SHP77 treated with DMSO at 0.1 percent for 48 hours (cell line): ENCODE measurements around the gene SERPINA3.
"Not testable (repeated sequence)": the region's sequence is repeated elsewhere in the genome, so short reads cannot be mapped to it uniquely, and the experiment has no call there.

Source experiments
- DNase-seq: peaks from one replicate; lab custom pipeline; 2025; lab: John Stamatoyannopoulos, UW

SERPINA3 gene

DNA sequence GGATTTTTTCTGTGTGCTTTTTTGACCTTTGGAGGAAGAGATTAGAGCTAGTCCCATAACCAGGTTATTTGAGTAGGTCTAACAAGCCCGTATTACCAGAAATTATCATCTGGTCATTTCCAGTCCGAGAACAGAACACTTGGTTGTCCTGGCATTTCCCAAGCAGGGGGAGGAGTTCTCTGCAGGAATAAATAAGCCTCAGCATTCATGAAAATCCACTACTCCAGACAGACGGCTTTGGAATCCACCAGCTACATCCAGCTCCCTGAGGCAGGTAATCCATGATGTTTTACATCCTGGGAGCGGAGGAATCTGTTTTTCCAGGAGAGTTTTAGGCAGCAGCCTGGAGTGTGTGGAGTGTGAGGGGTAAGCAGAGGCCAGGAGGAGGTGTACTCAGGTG lies at the start of gene SERPINA3:
Gene SERPINA3, plus strand, starts transcription at position 218 of the 400 bp plus-strand sequence. CDS start 2,051 bp downstream, outside the sequence.
- DNase-seq, result no peak

DNA sequence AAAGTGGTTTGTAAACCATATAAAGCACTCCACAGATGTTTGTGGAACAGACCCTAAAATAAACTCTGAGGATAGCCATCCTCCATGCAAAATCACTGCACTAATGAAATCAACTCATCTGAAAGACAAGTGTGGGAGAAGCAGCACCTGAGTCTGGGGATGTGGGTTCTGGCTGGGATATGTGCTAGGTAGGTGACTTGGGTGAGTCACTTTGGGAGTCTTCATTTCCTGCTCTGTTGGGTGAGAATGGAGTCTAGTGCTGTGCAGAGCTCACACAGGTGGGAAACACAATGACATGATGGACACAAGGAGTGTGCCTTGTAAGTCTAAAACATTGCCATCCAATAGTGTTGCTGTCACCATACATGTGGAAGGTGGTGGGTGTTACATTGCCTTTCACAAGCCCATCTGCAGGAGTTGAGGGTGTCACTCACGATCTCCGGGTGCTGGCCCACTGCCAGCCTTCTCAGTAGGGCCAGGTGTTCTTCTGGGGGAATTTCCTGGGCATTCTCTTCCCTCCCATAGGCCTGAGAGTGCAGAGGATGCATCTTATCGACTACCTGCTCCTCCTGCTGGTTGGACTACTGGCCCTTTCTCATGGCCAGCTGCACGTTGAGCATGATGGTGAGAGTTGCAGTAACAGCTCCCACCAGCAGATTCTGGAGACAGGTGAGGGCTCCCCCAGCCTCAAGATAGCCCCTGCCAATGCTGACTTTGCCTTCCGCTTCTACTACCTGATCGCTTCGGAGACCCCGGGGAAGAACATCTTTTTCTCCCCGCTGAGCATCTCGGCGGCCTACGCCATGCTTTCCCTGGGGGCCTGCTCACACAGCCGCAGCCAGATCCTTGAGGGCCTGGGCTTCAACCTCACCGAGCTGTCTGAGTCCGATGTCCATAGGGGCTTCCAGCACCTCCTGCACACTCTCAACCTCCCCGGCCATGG lies 49.0 kb upstream of the SERPINA3 start:
- DNase-seq, result no peak

DNA sequence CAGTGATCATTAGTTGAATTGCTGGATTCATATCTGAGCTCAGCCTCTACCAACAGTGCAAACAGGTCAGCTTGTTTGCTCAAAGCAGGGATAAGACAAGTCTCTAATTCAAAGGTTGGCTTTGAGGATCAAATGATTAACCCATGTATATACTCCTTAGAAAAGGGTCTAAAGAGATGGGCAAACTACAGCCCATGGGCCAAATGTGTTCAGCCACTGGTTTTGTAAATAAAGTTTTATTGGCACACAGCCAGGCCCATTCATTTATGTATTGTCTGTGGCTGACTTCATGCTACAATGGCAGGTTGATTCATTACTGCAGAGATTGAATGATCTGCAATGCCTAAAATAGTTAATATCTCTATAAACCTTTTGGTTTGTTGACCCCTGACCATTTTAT lies 47.8 kb upstream of the SERPINA3 start:
- DNase-seq, result no peak

DNA sequence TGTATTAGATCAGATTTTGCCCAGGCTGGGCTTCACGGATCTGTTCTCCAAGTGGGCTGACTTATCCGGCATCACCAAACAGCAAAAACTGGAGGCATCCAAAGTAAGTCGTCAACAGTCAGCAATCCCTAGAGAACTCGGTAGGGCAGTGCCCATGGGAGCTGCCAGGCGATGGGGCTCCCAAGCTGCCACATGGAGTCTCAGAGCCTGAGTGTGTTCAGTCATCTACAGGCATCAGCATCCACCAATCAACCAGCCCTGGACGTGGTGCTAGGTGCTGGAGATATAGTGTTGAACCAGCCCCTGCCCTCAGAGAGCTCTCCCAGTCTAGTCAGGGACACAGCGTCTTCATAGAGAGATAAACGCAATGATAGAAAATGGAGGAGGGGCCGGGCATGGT lies 44.0 kb upstream of the SERPINA3 start:
- no peak for DNase-seq

DNA sequence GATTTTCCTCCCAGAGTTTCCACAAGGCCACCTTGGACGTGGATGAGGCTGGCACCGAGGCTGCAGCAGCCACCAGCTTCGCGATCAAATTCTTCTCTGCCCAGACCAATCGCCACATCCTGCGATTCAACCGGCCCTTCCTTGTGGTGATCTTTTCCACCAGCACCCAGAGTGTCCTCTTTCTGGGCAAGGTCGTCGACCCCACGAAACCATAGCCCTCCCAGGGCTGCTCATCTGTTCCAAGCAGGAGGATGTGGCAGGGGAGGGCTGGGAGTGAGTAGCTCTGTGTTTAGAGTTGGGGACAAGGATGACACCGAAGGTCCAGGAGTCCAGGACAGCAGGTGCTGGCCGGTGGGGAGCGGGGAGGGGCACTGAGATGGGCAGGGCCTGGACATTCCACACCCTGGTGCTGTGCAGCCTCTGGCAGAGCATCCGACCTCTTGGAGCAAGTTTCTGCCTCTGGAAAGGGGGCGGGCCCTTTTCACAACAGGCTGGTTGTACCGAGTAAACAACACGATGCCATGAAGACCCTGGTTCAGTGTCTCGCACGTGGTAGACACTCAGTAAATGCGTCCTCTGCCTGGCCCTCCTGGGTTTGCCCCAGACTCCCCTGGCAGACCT lies 42.7 kb upstream of the SERPINA3 start:
- no peak for DNase-seq

DNA sequence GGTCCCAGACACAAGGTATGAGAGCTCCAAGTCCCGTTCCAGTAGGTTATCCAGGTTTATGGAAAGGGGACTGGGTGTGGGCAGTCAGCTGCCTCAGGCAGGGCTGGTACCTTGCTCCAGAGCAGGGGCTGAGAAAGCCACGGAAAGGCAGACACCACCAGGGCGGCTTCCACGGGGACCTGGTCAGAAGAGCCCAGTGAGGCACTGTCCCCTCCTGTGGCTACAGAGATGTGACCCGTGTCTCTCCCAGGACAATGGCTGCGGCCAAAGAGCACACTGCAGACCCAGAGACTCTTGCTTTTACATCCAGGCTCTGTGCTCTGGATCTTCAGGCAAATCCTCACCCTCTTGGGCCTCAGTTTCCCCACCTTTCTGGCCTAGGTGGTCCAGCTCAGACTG lies 42.2 kb upstream of the SERPINA3 start:
- no peak for DNase-seq

DNA sequence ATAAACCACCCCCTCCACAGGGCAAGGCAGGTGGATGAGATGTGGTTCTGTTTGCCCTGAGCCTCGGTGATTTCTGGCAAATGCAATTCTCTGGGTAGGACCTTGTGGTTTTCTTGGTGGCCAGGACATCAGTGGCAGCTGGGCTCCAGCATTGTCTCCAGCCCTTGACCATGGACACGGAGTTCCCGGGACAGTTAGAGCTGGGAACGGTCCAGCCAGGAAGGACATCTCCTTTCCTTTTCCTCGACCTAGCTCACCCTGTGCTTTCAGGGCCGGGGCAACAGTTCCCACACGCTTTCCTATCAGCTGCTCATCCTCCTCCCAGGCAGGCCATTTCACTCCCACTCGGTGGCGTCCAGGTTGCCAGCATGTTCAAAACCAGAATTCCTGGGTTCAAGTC lies 41.8 kb upstream of the SERPINA3 start:
- DNase-seq, result no peak

DNA sequence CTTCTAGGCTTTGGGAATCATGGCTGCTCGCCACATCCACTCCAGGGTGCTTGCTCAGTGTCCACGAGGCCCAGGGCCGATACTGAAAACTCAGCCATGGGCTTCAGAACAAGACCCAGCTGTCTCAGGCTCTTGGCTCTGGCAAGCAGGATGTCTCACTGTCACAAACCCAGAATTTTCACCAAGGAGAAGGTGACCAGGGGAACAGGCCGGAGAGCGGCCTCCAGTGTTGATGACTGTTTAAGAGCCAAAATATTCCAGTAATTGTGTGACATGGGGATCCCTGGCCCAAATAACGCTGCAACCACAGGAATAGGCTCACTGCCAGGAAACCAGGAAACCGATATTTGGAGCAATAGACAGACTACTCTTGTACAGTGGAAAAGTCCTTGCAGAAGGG lies 40.8 kb upstream of the SERPINA3 start:
- no peak for DNase-seq

DNA sequence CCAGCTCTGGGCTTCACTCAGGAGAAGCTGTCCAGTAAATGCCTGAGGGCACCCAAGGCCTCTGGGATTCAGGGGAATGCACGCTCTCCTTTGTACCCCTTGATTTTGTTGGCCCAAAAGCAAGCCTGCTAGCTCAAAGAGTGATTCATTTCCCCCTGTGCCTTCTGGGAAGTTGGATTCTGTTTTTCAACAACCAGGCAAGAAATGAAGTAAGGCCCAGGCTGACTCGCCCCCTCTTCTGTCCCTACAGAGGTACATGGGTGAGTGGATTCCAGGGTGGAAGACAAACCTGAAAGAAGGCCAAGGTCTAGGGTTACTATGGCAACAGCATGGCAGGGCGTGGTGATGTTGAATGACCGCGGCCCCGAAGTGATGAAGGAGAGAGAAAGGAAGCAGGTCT lies 40.2 kb upstream of the SERPINA3 start:
- no peak for DNase-seq

DNA sequence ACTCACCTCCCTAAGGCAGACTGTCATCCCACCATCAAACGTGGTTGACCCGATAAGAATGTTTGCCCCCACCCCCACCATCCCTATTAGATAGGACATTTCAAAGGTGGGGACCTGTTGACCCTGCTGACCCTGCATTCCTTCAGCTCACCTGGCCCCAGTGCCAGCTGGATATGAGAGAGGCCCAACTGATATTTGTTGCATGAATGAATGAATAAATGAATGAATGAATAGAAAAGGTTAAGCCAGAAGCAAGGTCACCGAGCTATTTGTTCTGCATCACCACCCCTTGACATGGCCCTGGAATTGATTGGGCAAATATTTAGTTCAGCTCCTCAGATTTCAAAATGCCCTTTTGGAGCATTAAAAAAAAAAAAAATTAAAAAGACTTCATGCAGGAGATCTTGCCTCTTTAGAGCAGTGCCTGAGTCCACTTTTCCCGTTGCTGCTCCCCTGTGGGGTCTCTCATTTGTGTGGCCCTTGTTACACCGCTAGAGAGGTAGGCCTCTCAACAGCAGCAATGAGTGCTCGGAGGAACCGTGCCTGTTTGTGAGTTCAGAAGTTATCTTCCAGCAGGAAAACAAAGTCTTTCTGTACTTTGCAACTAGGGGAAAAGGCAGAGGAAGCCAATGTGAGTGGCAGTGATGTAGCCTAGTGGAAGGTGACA lies 39.4 kb upstream of the SERPINA3 start:
- no peak for DNase-seq

DNA sequence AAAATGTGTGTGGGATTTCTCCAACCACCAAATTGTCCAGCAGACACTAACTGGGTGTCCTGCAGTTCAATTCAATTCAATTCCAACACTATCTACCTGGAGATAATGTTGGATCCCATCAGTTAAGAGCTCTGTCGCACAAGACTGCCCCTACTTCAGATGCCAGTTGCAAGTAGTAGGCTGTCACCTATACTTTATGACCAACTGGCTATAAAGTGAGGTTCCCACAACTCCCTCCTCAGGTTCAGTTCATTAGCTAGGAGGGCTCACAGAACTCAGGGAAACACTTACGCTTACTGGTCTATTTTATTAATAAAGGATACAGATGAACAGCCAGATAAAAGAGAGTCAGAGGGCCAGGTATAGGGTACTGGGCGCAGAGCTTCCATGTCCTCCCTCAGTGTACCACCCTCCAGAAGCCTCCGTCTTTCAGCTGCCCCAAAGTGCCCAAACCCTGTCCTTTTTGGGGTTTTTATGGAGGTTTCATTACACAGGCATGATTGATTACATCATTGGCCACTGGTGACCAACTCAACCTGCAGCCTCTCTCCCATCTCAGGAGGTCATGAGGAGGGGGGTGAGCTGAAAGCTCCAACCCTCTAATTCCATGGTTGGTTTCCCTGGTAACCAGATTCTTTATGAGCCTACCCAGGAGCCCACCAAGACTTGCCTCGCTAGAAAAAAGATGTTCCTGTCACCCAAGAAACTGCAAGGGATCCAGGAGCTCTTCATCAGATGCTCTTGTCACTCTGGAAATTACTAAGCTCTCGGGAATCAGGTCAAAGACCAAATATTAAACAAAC lies 38.5 kb upstream of the SERPINA3 start:
- no peak for DNase-seq

DNA sequence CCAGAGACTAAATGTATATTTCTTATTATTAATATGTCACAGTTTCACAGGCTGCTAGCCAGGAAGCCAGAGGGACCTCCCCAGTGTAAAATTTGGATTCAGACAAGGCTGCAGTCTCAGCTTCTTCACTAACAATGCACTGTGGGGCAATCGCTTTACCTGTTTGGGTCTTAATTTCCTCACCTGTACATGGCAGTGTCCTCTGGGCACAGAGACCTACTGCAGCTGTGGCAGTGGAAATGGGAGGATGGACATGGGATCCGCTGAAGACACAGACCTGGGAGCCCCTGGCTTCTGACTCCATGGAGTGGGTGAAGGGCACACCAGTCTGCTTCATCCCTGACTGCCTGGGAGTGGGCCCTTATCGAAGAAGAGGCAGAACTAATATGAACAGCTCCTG lies 37.9 kb upstream of the SERPINA3 start:
- DNase-seq, result no peak

DNA sequence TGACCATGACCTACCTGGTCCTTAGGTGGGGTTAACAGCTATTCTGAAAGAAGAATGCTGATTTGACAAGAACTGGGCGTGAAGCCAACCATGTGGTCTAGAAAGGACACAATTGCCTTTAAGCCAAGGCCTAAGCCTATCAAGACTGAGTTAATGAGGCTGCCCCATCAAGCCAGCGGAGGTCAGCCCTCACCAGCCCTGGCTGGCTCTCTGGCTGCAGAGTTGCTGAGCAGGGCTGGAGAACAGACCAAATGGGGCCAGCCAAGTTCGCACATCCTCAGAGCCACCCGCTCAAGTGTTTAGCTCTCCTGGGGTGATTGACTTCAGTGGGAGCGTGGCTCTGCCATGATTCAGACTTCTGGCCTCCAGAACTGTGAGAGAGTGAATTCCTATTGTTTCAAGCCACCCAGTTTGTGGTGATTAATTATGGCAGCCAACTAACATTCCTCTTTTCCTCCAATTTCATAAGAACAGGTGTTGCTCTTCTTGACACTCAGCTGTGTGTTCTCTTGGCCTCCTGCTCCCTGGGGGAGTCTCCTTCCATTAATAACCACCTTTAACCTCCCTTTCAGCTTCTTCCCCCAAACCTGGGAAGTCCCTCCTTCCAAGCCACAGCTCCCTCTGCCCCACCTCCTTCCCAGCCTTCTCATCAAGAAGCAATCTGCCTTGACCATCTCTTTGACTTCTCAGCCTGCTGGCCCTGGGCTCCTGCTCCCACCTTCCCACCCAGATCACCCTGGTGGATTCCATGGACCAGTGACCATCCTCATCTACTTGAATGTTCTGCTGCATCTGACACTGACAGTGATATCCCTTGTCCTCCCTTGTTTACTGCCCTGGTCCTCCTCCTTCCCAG lies 36.2 kb upstream of the SERPINA3 start:
- no peak for DNase-seq

DNA sequence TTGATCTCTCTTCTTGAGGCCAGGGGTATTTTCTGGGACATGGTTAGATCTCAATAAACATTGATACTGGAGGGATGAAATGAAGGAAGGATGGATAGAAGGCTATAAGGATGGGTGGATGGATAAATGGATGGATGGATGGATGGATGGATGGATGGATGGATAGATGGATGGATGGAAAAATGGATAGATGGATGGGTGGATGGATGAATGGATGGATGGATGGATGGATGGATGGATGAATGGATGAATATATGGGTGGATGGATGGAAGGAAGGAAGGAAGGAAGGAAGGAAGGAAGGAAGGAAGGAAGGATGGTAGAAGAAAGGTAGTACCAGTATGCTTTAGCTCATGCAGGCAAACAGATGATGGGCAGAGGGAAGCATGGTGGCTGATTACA lies 34.7 kb upstream of the SERPINA3 start:
- DNase-seq, result not testable (repeated sequence)

DNA sequence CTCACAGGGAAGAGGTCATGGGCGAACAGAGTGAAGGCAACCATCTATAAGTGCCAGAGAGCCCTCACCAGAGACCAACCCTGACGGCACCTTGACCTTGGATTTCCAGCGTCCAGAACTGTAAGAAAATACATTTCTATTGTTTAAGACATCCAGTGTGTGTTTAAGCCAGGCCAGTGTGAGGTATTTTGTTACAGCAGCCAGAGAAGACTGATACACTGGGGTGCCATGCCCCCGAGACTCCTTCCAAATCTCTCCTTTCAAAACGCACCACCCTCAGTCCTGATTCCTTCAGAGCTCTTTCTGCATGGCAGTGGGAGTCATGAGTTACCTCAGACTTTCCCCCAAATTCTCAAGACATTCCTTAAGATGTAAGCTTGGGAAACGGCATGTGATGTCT lies 33.5 kb upstream of the SERPINA3 start:
- no peak for DNase-seq

DNA sequence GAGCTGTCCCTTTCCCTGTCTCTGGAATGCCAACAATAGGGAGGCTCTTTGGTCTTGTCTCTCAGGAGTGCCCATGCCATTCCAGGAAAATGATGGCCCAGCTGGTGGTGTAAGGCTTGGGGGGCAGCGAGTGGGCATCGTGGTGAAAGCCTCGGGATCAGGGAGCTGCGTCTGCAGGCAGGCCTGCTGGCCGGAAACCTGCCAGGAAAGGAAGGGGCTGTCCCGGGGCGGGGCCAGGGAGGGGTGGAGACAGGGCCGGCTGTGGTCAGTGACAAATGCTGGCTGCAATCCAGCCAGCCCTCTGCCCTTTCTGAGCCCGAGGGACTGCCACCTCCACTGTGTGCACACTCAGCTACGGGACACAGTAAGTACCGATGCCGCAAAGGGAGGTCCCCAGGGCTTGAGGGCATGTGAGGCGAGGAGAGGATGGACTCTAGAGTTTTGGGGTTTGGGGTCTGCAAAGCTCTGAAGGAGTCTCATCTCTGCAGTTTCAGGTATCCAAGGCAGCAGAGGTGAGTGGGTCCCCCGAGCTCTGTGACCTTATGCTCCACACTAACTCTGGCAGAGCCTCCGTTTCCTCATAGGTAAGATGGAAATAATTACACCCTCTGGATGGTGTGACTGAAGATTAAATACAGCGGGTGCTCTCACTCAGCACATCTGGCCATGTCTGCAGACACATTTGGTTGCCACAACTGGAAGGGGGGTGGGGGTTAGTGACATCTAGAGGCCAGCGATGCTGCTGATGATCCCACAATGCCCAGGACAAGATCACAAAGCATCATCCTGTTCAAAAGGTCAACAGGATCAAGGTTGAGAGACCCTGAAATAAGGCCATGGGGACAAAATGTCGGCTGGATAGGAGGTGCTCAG lies 30.8 kb upstream of the SERPINA3 start, which contains the start of gene SERPINA5:
Gene SERPINA5, plus strand, starts transcription at position 300 of the 873 bp plus-strand sequence. CDS start 5,937 bp downstream, outside the sequence.
- no peak for DNase-seq

DNA sequence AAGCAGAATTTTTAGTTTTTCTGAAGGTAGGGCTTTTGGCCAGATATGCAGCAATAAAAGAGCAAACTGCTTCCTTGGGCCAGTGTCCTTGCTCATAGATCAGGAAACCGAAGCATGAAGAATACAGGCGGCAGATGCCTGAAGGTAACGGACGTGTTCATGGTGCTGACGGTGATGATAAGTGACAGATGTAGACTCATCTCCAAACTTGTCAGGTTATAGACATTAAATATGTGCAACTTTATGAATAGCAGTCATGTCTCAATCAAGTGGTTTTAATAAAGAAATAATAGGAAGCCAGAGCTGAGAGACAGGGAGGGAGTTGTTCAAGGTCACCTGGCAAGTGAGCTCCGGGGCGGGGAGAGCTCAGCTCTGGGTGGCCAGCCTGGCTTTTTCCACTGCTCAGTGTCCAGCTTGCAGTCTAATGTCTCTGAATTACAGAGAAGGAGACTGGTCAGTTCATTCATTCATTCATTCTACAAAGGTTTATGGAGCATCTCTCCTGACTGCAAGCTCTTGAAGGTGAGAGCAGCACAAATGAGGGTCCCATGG lies 29.9 kb upstream of the SERPINA3 start:
- no peak for DNase-seq

DNA sequence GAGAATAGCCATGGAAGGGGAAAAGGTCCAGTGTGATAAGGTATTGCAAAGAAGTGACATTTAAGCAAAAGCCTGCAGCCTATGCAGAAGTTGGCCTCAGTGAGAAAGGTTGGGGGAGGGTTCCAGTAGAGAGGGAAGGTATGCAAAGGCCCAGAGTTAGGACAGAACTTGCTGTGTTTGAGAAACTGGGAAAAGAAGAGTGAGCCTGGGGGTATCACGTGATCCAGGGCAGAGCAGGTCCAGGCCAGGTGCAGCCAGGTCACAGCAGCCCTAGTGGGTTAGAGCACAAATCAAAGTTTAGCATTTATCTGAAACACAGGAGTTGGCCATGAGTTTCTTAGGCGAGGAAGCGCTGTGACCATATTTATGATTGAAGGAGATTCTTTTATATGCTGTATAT lies 29.3 kb upstream of the SERPINA3 start:
- DNase-seq, result no peak

DNA sequence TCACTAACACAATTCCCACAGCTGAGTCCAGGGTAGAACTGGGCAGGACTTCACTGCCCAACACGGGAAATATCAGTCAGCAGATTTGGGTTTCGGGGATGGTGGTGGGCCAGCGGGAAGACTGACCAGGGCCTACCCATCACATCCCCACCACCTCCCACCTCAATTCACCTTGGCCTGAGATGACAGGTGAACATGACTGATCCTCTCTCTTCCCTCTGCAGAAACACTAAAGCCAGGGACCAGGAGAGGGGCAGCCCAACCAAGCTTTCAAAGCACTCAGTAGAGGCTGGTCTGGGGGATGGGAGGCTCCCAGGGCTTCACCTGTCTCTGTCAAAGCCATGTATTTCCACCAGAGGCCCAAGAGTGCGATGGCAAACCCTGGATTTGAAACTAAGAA lies 28.6 kb upstream of the SERPINA3 start:
- no peak for DNase-seq
